ENCODE results near the gene CIDEC.

Gene CIDEC

GRCh38 chr3:9862391-9863057 lies 17.5 kb downstream of the CIDEC start:
- Histone ChIP-seq H3K4me3 (ENCODE audit: low read length) (no peak overlapping the region), H3K4me2 (ENCODE audit: low read length) (no peak overlapping the region), H3K27me3 (ENCODE audit: low read depth, low read length) (no peaks in the 10 kb centered on the region), H3K9ac (ENCODE audit: low read length) (no peak overlapping the region), H3K4me1 (ENCODE audit: low read length) (no peaks in the 10 kb centered on the region), H3K27ac (ENCODE audit: low read length) (no peak overlapping the region), H3K36me3 (replicated peaks; ENCODE audit: low read depth, low read length) (no peaks in the 10 kb centered on the region), H2AFZ (ENCODE audit: low read depth, low read length) (no peak overlapping the region), H4K20me1 (ENCODE audit: insufficient read depth, low read length) (no peaks in the 10 kb centered on the region), H3K79me2 (ENCODE audit: low read length) (no peaks in the 10 kb centered on the region), H3K9me3 (ENCODE audit: insufficient read depth, low read length) (no peaks in the 10 kb centered on the region)
- TF ChIP-seq, protein P1, sequence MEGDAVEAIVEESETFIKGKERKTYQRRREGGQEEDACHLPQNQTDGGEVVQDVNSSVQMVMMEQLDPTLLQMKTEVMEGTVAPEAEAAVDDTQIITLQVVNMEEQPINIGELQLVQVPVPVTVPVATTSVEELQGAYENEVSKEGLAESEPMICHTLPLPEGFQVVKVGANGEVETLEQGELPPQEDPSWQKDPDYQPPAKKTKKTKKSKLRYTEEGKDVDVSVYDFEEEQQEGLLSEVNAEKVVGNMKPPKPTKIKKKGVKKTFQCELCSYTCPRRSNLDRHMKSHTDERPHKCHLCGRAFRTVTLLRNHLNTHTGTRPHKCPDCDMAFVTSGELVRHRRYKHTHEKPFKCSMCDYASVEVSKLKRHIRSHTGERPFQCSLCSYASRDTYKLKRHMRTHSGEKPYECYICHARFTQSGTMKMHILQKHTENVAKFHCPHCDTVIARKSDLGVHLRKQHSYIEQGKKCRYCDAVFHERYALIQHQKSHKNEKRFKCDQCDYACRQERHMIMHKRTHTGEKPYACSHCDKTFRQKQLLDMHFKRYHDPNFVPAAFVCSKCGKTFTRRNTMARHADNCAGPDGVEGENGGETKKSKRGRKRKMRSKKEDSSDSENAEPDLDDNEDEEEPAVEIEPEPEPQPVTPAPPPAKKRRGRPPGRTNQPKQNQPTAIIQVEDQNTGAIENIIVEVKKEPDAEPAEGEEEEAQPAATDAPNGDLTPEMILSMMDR (IDR thresholded peaks at IDR 0.05; ENCODE audit: low read depth, low read length), result no peak
- no peak for TF ChIP-seq EZH2phosphoT487 (IDR thresholded peaks at IDR 0.05; ENCODE audit: low read depth)

DNA sequence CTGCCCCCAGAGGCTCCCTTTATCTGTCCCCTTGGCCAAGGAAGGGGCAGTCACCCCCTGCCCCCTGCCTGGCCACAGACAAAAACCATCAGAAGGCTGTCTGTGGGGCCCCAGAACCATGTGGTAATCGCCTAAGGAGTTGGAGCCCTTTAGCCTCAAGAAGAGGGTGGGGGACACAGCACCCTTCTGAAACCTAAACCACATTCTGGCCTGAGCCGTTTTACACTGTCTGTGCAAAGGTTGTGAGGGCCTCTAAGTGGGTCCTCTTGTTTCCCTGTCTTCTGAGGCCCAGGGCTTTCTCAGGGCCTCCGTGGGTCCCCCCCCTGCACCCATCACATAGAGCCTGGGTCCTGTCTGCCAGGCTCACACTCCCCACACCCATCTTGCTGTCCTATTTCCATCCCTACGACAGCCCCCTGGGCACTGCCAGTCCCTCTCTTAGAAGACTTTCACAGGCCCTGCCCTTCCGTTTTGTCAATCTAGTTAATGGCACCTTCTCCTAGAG lies 18.4 kb downstream of the CIDEC start:
- TF ChIP-seq, protein P1 (IDR thresholded peaks at IDR 0.05; ENCODE audit: low read depth, low read length), result no peak
- TF ChIP-seq EZH2phosphoT487 (IDR thresholded peaks at IDR 0.05; ENCODE audit: low read depth), result no peak
- no peak overlapping the region for H3K4me2 ChIP-seq (ENCODE audit: low read length)
- H3K9me3 ChIP-seq (ENCODE audit: insufficient read depth, low read length), result no peaks in the 10 kb centered on the region
- H3K9ac ChIP-seq (ENCODE audit: low read length), result no peak overlapping the region
- H3K27ac ChIP-seq (ENCODE audit: low read length), result no peak overlapping the region
- H4K20me1 ChIP-seq (ENCODE audit: insufficient read depth, low read length), result no peaks in the 10 kb centered on the region
- H3K79me2 ChIP-seq (ENCODE audit: low read length), result no peaks in the 10 kb centered on the region
- H3K27me3 ChIP-seq (ENCODE audit: low read depth, low read length), result no peaks in the 10 kb centered on the region
- H3K36me3 ChIP-seq (replicated peaks; ENCODE audit: low read depth, low read length), result no peaks in the 10 kb centered on the region
- H3K4me1 ChIP-seq (ENCODE audit: low read length), result no peaks in the 10 kb centered on the region
- no peak overlapping the region for H3K4me3 ChIP-seq (ENCODE audit: low read length)
- no peak overlapping the region for H2AFZ ChIP-seq (ENCODE audit: low read depth, low read length)

GRCh38 chr3:9861201-9861600 lies 18.9 kb downstream of the CIDEC start:
- no peaks in the 10 kb centered on the region for H4K20me1 ChIP-seq (ENCODE audit: insufficient read depth, low read length)
- H3K4me2 ChIP-seq (ENCODE audit: low read length), result no peak overlapping the region
- H3K4me1 ChIP-seq (ENCODE audit: low read length), result no peaks in the 10 kb centered on the region
- H3K4me3 ChIP-seq (ENCODE audit: low read length), result no peak overlapping the region
- H3K36me3 ChIP-seq (replicated peaks; ENCODE audit: low read depth, low read length), result no peaks in the 10 kb centered on the region
- no peak overlapping the region for H3K9ac ChIP-seq (ENCODE audit: low read length)
- H3K27ac ChIP-seq (ENCODE audit: low read length), result no peak overlapping the region
- H3K9me3 ChIP-seq (ENCODE audit: insufficient read depth, low read length), result no peaks in the 10 kb centered on the region
- H2AFZ ChIP-seq (ENCODE audit: low read depth, low read length), result no peak overlapping the region
- H3K27me3 ChIP-seq (ENCODE audit: low read depth, low read length), result no peaks in the 10 kb centered on the region
- no peaks in the 10 kb centered on the region for H3K79me2 ChIP-seq (ENCODE audit: low read length)
- no peak for TF ChIP-seq EZH2phosphoT487 (IDR thresholded peaks at IDR 0.05; ENCODE audit: low read depth)
- TF ChIP-seq, protein P1 (IDR thresholded peaks at IDR 0.05; ENCODE audit: low read depth, low read length), result no peak

DNA sequence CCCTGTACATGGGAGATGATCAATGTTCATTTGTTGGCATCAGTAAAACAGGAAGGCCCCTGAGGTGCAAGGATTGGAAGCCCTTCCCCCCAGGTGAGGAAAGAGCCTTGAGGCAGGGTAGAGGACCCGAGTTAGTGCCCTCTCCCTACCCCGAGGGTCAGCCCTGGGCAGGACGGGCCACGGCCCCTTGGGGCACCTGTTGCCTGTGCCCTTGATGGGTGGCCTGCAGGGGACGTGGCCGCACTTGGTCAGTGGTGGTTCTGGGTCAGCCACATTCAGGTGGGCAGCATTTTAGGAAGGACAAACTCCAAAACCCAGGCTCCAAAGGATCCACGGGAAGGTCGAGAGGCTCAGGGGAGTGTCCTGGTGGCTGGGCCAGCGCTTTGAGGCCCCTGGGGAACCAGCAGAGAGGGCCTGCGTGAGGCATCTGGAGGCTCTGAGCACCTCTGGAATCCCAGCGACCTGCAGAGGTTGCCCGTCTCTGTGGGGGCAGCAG lies 20.5 kb downstream of the CIDEC start:
- Histone ChIP-seq H2AFZ (ENCODE audit: low read depth, low read length) (no peak overlapping the region), H3K36me3 (replicated peaks; ENCODE audit: low read depth, low read length) (no peaks in the 10 kb centered on the region), H3K9ac (ENCODE audit: low read length) (no peak overlapping the region), H3K9me3 (ENCODE audit: insufficient read depth, low read length) (no peaks in the 10 kb centered on the region), H3K4me1 (ENCODE audit: low read length) (no peaks in the 10 kb centered on the region), H3K4me3 (ENCODE audit: low read length) (no peak overlapping the region), H3K79me2 (ENCODE audit: low read length) (no peaks in the 10 kb centered on the region), H4K20me1 (ENCODE audit: insufficient read depth, low read length) (no peaks in the 10 kb centered on the region), H3K27me3 (ENCODE audit: low read depth, low read length) (no peaks in the 10 kb centered on the region), H3K27ac (ENCODE audit: low read length) (no peak overlapping the region), H3K4me2 (ENCODE audit: low read length) (no peak overlapping the region)
- no peak for TF ChIP-seq EZH2phosphoT487 (IDR thresholded peaks at IDR 0.05; ENCODE audit: low read depth)
- TF ChIP-seq, protein P1 (IDR thresholded peaks at IDR 0.05; ENCODE audit: low read depth, low read length), result no peak

All from OCI-LY3 (cell line).